Stomach (tissue), 4 donors: ENCODE data around the gene ARHGEF39.

Experiments used
- CTCF ChIP-seq, 7 experiments: fragments of 450-650 bp in 4 of 7; fragments of 200-600 bp in 3 of 7; sonication (generic) in 3 of 7; IDR thresholded peaks; one replicate each; pipeline ENCODE4 v1.5.1; 2016 to 2019; ENCODE audit warnings: antibody characterized with exemption in 7 of 7, control low read depth in 2 of 7, mild to moderate bottlenecking in 1 of 7
- EP300 ChIP-seq: sonication (generic); formaldehyde crosslinking; IDR thresholded peaks from one replicate; pipeline ENCODE4 v1.6.1; 2017; ENCODE audit warnings: antibody characterized with exemption

DNA sequence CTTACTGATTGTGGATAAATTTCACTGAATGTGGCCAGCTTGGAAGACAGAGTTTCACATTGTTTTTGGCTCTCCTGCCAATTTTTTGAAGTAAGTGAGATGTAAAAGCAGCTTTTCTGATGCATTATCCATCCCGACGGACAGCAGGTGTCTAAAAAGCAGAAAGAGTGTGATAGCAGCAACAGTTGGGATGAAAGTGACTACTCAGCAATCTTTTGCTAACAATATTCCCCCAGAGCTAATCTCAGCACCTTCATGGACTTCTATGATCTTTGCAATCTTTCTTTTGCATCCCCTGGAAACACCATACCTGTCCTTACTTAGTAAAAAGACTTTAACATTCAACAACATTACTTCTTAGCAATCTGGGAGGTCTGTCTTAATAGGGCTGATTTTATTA lies 52.2 kb downstream of the ARHGEF39 start:
- TF ChIP-seq CTCF (IDR thresholded peaks at IDR 0.05) (no peak), EP300 (no peak)
